SK-N-SH treated with all-trans-retinoic acid at 6 μM for 48 hours (cell line): ENCODE results near the gene CTSA.
A peak's percentile ranks its signal among the peaks of the same experiment; 100 is the strongest.

Experiments
- ATAC-seq: fragments of 200-7000 bp; cut with Tn5 transposase; 3 replicates; pipeline ENCODE4 v1.9.1; 2020; ENCODE audit warnings: mild to moderate bottlenecking, moderate library complexity
- ARNTL ChIP-seq: fragments of 450-650 bp; formaldehyde crosslinking; IDR thresholded peaks from 2 replicates; pipeline ENCODE4 v1.5.0; 2020; ENCODE audit warnings: low read depth, mild to moderate bottlenecking, moderate library complexity, borderline replicate concordance
- CSDC2 ChIP-seq: fragments of 250-450 bp; sonication (Bioruptor Pico); IDR thresholded peaks from 2 replicates; pipeline ENCODE4 v1.5.0; 2020; ENCODE audit warnings: mild to moderate bottlenecking, moderate library complexity
- ESRRG ChIP-seq: fragments of 250-450 bp; sonication (Bioruptor Pico); IDR thresholded peaks from 2 replicates; pipeline ENCODE4 v1.6.1; 2021; ENCODE audit warnings: mild to moderate bottlenecking
- GLIS3 ChIP-seq: fragments of 250-450 bp; sonication (Bioruptor Pico); IDR thresholded peaks from 2 replicates; pipeline ENCODE4 v1.5.0; 2020; ENCODE audit warnings: mild to moderate bottlenecking, moderate library complexity
- ISL1 ChIP-seq: fragments of 250-450 bp; sonication (Bioruptor Pico); IDR thresholded peaks from 2 replicates; pipeline ENCODE4 v2.1.2; 2022; ENCODE audit warnings: mild to moderate bottlenecking, moderate library complexity
- OSR1 ChIP-seq: fragments of 250-450 bp; sonication (Bioruptor Pico); IDR thresholded peaks from 2 replicates; pipeline ENCODE4 v1.8.0; 2022; ENCODE audit warnings: moderate library complexity, mild to moderate bottlenecking, inconsistent platforms
- PPARA ChIP-seq: fragments of 250-450 bp; sonication (Bioruptor Pico); IDR thresholded peaks from 2 replicates; pipeline ENCODE4 v1.5.0; 2020; ENCODE audit warnings: mild to moderate bottlenecking, borderline replicate concordance
- RARB ChIP-seq: fragments of 250-450 bp; sonication (Bioruptor Pico); IDR thresholded peaks from 2 replicates; pipeline ENCODE4 v1.8.0; 2021; ENCODE audit warnings: mild to moderate bottlenecking, moderate library complexity
- SNAI2 ChIP-seq: fragments of 250-450 bp; sonication (Bioruptor Pico); IDR thresholded peaks from 2 replicates; pipeline ENCODE4 v1.5.0; 2020; ENCODE audit warnings: mild to moderate bottlenecking, moderate library complexity
- TCF4 ChIP-seq: fragments of 250-450 bp; sonication (Bioruptor Pico); IDR thresholded peaks from 2 replicates; pipeline ENCODE4 v1.8.0; 2021; ENCODE audit warnings: mild to moderate bottlenecking, moderate library complexity, borderline replicate concordance
- TOX ChIP-seq: fragments of 250-450 bp; sonication (Bioruptor Pico); IDR thresholded peaks from 2 replicates; pipeline ENCODE4 v1.8.0; 2021; ENCODE audit warnings: mild to moderate bottlenecking, moderate library complexity, borderline replicate concordance
- ZC3H10 ChIP-seq: fragments of 250-450 bp; sonication (Bioruptor Pico); IDR thresholded peaks from 2 replicates; pipeline ENCODE4 v1.5.1; 2021; ENCODE audit warnings: mild to moderate bottlenecking, moderate library complexity
- ZFP3 ChIP-seq: fragments of 250-450 bp; sonication (Bioruptor Pico); IDR thresholded peaks from 2 replicates; pipeline ENCODE4 v1.5.0; 2020; ENCODE audit warnings: mild to moderate bottlenecking, moderate library complexity
- ZFP30 ChIP-seq: fragments of 450-650 bp; formaldehyde crosslinking; IDR thresholded peaks from 2 replicates; pipeline ENCODE4 v1.5.0; 2022; ENCODE audit warnings: mild to moderate bottlenecking, moderate library complexity
- ZNF70 ChIP-seq: fragments of 450-650 bp; formaldehyde crosslinking; IDR thresholded peaks from 2 replicates; pipeline ENCODE4 v1.5.0; 2020; ENCODE audit warnings: mild to moderate bottlenecking, moderate library complexity
- ZNF8 ChIP-seq: fragments of 450-650 bp; formaldehyde crosslinking; IDR thresholded peaks from 2 replicates; pipeline ENCODE4 v1.5.0; 2020; ENCODE audit warnings: mild to moderate bottlenecking, moderate library complexity
- TF ChIP-seq, protein P1 (sequence below): fragments of 250-450 bp; sonication (Bioruptor Pico); IDR thresholded peaks from 2 replicates; pipeline ENCODE4 v1.5.0; 2020; ENCODE audit warnings: mild to moderate bottlenecking, moderate library complexity
- TF ChIP-seq, protein P2 (sequence below): fragments of 250-450 bp; sonication (Bioruptor Pico); IDR thresholded peaks from 2 replicates; pipeline ENCODE4 v1.8.0; 2021; ENCODE audit warnings: low read depth, mild to moderate bottlenecking, moderate library complexity, borderline replicate concordance
- TF ChIP-seq, protein P3 (sequence below): fragments of 250-450 bp; sonication (Bioruptor Pico); IDR thresholded peaks from 2 replicates; pipeline ENCODE4 v1.5.1; 2021; ENCODE audit warnings: mild to moderate bottlenecking, moderate library complexity
- TF ChIP-seq, protein P4 (sequence below): fragments of 250-450 bp; sonication (Bioruptor Pico); IDR thresholded peaks from 2 replicates; pipeline ENCODE4 v1.5.1; 2020; ENCODE audit warnings: low read depth, mild to moderate bottlenecking, moderate library complexity
- TF ChIP-seq, protein P5 (sequence below): fragments of 250-450 bp; sonication (Bioruptor Pico); IDR thresholded peaks from 2 replicates; pipeline ENCODE4 v1.8.0; 2020; ENCODE audit warnings: mild to moderate bottlenecking, moderate library complexity, borderline replicate concordance

Gene CTSA

DNA sequence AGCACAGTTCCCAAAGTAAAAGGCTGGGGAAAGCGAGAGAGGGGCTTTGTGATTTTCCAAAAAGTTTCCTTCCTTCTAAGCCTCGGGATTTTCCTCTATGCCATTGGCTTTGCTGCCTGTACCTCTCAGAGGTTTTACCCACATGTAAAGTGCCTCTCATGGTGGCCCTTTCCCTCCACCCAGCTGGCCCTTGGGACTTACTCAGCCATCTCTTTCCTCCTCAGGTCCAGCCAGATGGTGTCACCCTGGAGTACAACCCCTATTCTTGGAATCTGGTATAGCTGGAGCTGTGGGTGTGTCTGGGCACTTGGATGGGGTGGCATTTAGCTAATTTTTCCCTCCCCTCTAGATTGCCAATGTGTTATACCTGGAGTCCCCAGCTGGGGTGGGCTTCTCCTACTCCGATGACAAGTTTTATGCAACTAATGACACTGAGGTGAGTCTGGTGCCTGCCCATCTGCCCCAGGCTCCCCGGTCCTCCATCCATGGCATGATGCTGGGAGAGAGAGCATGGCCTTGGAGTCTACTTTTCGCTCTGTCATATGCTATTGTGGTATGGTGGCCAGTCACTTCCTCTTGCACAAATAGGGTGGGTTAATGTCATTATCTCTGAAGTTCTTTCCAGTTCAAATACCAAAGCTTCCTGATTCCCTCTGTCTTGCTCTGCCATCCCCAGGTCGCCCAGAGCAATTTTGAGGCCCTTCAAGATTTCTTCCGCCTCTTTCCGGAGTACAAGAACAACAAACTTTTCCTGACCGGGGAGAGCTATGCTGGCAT is 1.1 kb downstream of the CTSA start:
- ATAC-seq: peak; percentile 31
- TF ChIP-seq GLIS3 (CRISPR knock-in tag) (no peak), ZNF70 (CRISPR knock-in tag) (no peak), SNAI2 (no peak), CSDC2 (CRISPR knock-in tag) (no peak), ISL1 (CRISPR knock-in tag) (no peak), ESRRG (CRISPR knock-in tag) (no peak), ARNTL (no peak), PPARA (no peak), ZFP30 (CRISPR knock-in tag) (no peak), ZC3H10 (CRISPR knock-in tag) (no peak), ZFP3 (CRISPR knock-in tag) (no peak)
- TF ChIP-seq, protein P1, sequence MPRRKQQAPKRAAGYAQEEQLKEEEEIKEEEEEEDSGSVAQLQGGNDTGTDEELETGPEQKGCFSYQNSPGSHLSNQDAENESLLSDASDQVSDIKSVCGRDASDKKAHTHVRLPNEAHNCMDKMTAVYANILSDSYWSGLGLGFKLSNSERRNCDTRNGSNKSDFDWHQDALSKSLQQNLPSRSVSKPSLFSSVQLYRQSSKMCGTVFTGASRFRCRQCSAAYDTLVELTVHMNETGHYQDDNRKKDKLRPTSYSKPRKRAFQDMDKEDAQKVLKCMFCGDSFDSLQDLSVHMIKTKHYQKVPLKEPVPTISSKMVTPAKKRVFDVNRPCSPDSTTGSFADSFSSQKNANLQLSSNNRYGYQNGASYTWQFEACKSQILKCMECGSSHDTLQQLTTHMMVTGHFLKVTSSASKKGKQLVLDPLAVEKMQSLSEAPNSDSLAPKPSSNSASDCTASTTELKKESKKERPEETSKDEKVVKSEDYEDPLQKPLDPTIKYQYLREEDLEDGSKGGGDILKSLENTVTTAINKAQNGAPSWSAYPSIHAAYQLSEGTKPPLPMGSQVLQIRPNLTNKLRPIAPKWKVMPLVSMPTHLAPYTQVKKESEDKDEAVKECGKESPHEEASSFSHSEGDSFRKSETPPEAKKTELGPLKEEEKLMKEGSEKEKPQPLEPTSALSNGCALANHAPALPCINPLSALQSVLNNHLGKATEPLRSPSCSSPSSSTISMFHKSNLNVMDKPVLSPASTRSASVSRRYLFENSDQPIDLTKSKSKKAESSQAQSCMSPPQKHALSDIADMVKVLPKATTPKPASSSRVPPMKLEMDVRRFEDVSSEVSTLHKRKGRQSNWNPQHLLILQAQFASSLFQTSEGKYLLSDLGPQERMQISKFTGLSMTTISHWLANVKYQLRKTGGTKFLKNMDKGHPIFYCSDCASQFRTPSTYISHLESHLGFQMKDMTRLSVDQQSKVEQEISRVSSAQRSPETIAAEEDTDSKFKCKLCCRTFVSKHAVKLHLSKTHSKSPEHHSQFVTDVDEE: no peak
- TF ChIP-seq, protein P2, sequence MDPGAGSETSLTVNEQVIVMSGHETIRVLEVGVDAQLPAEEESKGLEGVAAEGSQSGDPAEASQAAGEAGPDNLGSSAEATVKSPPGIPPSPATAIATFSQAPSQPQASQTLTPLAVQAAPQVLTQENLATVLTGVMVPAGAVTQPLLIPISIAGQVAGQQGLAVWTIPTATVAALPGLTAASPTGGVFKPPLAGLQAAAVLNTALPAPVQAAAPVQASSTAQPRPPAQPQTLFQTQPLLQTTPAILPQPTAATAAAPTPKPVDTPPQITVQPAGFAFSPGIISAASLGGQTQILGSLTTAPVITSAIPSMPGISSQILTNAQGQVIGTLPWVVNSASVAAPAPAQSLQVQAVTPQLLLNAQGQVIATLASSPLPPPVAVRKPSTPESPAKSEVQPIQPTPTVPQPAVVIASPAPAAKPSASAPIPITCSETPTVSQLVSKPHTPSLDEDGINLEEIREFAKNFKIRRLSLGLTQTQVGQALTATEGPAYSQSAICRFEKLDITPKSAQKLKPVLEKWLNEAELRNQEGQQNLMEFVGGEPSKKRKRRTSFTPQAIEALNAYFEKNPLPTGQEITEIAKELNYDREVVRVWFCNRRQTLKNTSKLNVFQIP (CRISPR knock-in tag): no peak
- TF ChIP-seq, all 23 proteins: peak for 0

DNA sequence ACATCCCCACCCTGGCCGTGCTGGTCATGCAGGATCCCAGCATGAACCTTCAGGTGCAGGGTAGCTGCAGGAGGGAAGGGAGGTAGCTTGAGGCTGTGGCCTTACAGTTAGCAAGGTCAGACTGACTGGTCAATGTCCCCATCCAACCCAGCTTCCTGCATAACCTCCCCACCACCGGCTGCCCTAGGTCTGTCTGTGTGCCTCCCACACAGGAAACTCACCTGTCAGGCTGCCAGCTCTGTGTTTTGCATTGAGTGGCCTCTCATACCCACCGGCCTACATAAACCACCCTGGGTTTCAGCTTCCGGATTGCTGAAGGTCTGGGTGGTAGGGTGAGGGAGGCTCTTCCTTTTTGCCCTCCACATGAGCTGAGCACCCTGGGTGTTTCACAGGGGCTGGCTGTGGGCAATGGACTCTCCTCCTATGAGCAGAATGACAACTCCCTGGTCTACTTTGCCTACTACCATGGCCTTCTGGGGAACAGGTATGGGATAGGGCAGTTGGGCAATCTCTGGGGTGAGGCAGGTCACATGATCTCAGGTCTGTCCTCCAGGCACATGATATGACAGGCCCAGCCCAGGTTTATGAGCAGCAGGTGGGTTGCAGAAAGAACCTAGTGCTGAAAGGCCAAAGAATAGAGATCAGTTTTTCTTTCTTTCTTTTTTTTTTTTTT is 1.8 kb downstream of the CTSA start:
- no peak for ATAC-seq

DNA sequence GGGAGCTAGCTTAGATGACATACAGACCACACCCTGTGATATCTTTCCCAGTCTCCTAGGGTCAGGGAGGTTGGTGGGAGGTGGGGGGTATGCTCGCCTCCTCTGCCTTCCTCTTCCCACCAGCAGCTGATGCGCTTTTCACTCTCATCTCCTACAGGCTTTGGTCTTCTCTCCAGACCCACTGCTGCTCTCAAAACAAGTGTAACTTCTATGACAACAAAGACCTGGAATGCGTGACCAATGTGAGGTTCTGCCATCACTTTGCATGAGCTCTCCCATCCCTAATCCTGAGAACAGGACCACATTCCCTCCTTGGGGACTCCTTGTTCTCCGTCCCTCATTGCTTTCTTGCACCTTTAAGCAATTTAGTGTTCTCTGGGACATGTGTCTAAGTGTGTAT is 2.7 kb downstream of the CTSA start:
- no peak for ATAC-seq
- TF ChIP-seq, protein P3, sequence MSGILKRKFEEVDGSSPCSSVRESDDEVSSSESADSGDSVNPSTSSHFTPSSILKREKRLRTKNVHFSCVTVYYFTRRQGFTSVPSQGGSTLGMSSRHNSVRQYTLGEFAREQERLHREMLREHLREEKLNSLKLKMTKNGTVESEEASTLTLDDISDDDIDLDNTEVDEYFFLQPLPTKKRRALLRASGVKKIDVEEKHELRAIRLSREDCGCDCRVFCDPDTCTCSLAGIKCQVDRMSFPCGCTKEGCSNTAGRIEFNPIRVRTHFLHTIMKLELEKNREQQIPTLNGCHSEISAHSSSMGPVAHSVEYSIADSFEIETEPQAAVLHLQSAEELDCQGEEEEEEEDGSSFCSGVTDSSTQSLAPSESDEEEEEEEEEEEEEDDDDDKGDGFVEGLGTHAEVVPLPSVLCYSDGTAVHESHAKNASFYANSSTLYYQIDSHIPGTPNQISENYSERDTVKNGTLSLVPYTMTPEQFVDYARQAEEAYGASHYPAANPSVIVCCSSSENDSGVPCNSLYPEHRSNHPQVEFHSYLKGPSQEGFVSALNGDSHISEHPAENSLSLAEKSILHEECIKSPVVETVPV: no peak
- TF ChIP-seq ZFP3 (CRISPR knock-in tag): no peak
- TF ChIP-seq ZFP30 (CRISPR knock-in tag): no peak
- no peak for TF ChIP-seq ZNF70 (CRISPR knock-in tag)
- TF ChIP-seq TCF4: no peak
- no peak for TF ChIP-seq ZNF8
- TF ChIP-seq, protein P4, sequence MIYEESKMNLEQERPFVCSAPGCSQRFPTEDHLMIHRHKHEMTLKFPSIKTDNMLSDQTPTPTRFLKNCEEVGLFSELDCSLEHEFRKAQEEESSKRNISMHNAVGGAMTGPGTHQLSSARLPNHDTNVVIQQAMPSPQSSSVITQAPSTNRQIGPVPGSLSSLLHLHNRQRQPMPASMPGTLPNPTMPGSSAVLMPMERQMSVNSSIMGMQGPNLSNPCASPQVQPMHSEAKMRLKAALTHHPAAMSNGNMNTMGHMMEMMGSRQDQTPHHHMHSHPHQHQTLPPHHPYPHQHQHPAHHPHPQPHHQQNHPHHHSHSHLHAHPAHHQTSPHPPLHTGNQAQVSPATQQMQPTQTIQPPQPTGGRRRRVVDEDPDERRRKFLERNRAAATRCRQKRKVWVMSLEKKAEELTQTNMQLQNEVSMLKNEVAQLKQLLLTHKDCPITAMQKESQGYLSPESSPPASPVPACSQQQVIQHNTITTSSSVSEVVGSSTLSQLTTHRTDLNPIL (CRISPR knock-in tag): no peak

More for the DNA sequence above, 1.8 kb downstream of the CTSA start:
- no peak for TF ChIP-seq RARB
- no peak for TF ChIP-seq TCF4
- TF ChIP-seq, protein P5, sequence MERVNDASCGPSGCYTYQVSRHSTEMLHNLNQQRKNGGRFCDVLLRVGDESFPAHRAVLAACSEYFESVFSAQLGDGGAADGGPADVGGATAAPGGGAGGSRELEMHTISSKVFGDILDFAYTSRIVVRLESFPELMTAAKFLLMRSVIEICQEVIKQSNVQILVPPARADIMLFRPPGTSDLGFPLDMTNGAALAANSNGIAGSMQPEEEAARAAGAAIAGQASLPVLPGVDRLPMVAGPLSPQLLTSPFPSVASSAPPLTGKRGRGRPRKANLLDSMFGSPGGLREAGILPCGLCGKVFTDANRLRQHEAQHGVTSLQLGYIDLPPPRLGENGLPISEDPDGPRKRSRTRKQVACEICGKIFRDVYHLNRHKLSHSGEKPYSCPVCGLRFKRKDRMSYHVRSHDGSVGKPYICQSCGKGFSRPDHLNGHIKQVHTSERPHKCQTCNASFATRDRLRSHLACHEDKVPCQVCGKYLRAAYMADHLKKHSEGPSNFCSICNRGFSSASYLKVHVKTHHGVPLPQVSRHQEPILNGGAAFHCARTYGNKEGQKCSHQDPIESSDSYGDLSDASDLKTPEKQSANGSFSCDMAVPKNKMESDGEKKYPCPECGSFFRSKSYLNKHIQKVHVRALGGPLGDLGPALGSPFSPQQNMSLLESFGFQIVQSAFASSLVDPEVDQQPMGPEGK (CRISPR knock-in tag): no peak

DNA sequence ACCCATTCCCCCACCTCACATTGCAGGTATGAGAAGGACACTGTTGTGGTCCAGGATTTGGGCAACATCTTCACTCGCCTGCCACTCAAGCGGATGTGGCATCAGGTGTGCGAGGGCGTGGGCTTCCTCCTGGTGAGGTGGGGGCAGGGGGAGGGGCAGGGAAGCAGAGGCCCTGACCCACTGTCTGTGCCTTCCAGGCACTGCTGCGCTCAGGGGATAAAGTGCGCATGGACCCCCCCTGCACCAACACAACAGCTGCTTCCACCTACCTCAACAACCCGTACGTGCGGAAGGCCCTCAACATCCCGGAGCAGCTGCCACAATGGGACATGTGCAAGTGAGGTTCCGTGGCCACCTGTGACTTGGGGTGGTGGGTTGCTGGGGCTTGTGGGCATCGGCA is 3.7 kb downstream of the CTSA start:
- TF ChIP-seq ZC3H10 (CRISPR knock-in tag): no peak
- TF ChIP-seq OSR1: no peak
- no peak for TF ChIP-seq TOX (CRISPR knock-in tag)
- TF ChIP-seq RARB: no peak
- TF ChIP-seq ISL1 (CRISPR knock-in tag): no peak
- ATAC-seq: no peak
